GM12878 (cell line): ENCODE data around the gene NAALADL2. TPM values are rescaled to one million over a fixed set of nuclear protein-coding genes. Genes with fewer than 3 reads are reported as not detected.

Experiments used
- ATAC-seq: fragments of 200-7000 bp; cut with Tn5 transposase; 3 replicates; pipeline ENCODE4 v1.9.1; 2020; ENCODE audit warnings: mild to moderate bottlenecking, moderate library complexity
- BruUV-seq: library from RNA; stranded (reverse); fragments of 400-500 nt; replicated peaks from 2 replicates; lab custom pipeline; 2021; lab: Mats Ljungman, UMichigan
- CTCF ChIA-PET: fragments of 300-600 bp; sonication (Branson Sonifier 250); formaldehyde crosslinking; extraction: SDS; loops from one replicate; lab custom pipeline; 2021; ENCODE audit warnings: inconsistent platforms; lab: Yijun Ruan, JAX
- POLR2A ChIA-PET: fragments of 350-600 bp; formaldehyde crosslinking; extraction: SDS; loops from one replicate; lab custom pipeline; 2021; ENCODE audit warnings: inconsistent platforms; lab: Charles Lee
- RAD21 ChIA-PET: fragments of 300-600 bp; sonication (Branson Sonifier 250); formaldehyde crosslinking; loops from one replicate; lab custom pipeline; 2023; ENCODE audit warnings: antibody characterized with exemption; ENCODE audit not compliant: unreplicated experiment; lab: Charles Lee
- SMC1A ChIA-PET: fragments of 300-600 bp; sonication (Branson Sonifier 250); formaldehyde crosslinking; loops from one replicate; lab custom pipeline; 2023; ENCODE audit not compliant: unreplicated experiment, uncharacterized antibody; lab: Charles Lee
- DNase-seq: peaks from one replicate; pipeline ENCODE4 v3.0.0-alpha.2; 2011; ENCODE audit warnings: low read depth, low spot score
- FAIRE-seq: peaks from 3 replicates; lab custom pipeline; 2011; peaks lifted over from hg19 to GRCh38; lab: Jason Lieb, UNC
- H2AFZ ChIP-seq: 2 replicates; pipeline ENCODE4 v1.6.0; 2011; ENCODE audit warnings: low read depth, low read length, control low read depth; ENCODE audit not compliant: control insufficient read depth
- H3K27ac ChIP-seq: 2 replicates; pipeline ENCODE4 v1.5.1; 2011; ENCODE audit warnings: control low read depth; ENCODE audit not compliant: control insufficient read depth, insufficient read depth
- H3K27me3 ChIP-seq, 2 experiments: replicated peaks in 1 of 2; 2 replicates each; pipeline versions ENCODE4 v1.6.0 to v1.6.1; 2011; ENCODE audit warnings: low read length in 1 of 2; ENCODE audit not compliant: control insufficient read depth in 2 of 2, insufficient read depth in 2 of 2
- H3K36me3 ChIP-seq, 2 experiments: 2 replicates each; pipeline ENCODE4 v1.5.1; 2011; ENCODE audit warnings: low read length in 1 of 2; ENCODE audit not compliant: control insufficient read depth in 2 of 2, insufficient read depth in 2 of 2
- H3K4me1 ChIP-seq: 2 replicates; pipeline ENCODE4 v1.6.1; 2011; ENCODE audit warnings: mild to moderate bottlenecking, low read length, moderate library complexity, mixed read lengths; ENCODE audit not compliant: control insufficient read depth, insufficient read depth
- H3K4me2 ChIP-seq: 2 replicates; pipeline ENCODE4 v1.6.0; 2011; ENCODE audit warnings: control low read depth; ENCODE audit not compliant: control insufficient read depth, insufficient read depth
- H3K4me3 ChIP-seq: fragments of 200-600 bp; sonication (generic); 2 replicates; pipeline ENCODE4 v1.5.1; 2016
- H3K79me2 ChIP-seq: 2 replicates; pipeline ENCODE4 v1.6.0; 2011; ENCODE audit warnings: low read length; ENCODE audit not compliant: control insufficient read depth, insufficient read depth
- H3K9ac ChIP-seq: 2 replicates; pipeline ENCODE4 v1.8.0; 2011; ENCODE audit warnings: low read length, control low read depth, mixed read lengths; ENCODE audit not compliant: control insufficient read depth, insufficient read depth
- H3K9me3 ChIP-seq: replicated peaks from 3 replicates; pipeline ENCODE4 v1.5.1; 2011; ENCODE audit warnings: mild to moderate bottlenecking, low read length; ENCODE audit not compliant: control insufficient read depth, insufficient read depth
- H4K20me1 ChIP-seq: 2 replicates; pipeline ENCODE4 v1.6.0; 2011; ENCODE audit not compliant: control insufficient read depth, insufficient read depth
- DPF2 ChIP-seq: fragments of 450-650 bp; IDR thresholded peaks from 2 replicates; pipeline ENCODE4 v1.6.1; 2017; ENCODE audit warnings: mild to moderate bottlenecking
- EED ChIP-seq: sonication (generic); IDR thresholded peaks from 2 replicates; pipeline ENCODE4 v1.6.1; 2016; ENCODE audit warnings: antibody characterized with exemption, low read depth
- EZH2 ChIP-seq: IDR thresholded peaks from 2 replicates; pipeline ENCODE4 v1.6.1; 2012; ENCODE audit warnings: low read depth, mild to moderate bottlenecking, control low read depth, inconsistent platforms, low read length, borderline replicate concordance; ENCODE audit not compliant: control insufficient read depth
- FOXM1 ChIP-seq: IDR thresholded peaks from 2 replicates; pipeline ENCODE4 v1.6.1; 2012; ENCODE audit warnings: low read depth, mild to moderate bottlenecking, inconsistent platforms, low read length, moderate library complexity
- HDGF ChIP-seq: fragments of 450-650 bp; IDR thresholded peaks from 2 replicates; pipeline ENCODE4 v1.6.1; 2016; ENCODE audit warnings: antibody characterized with exemption
- JUND ChIP-seq: IDR thresholded peaks from 2 replicates; pipeline ENCODE4 v1.6.1; 2012; ENCODE audit warnings: low read depth, mild to moderate bottlenecking, low read length, improper control_type of control experiment, moderate library complexity
- KDM1A ChIP-seq: fragments of 200-600 bp; sonication (generic); IDR thresholded peaks from 2 replicates; pipeline ENCODE4 v1.6.1; 2016; ENCODE audit warnings: borderline replicate concordance
- NBN ChIP-seq: fragments of 450-650 bp; IDR thresholded peaks from 2 replicates; pipeline ENCODE4 v1.6.1; 2016
- NFIC ChIP-seq: IDR thresholded peaks from 2 replicates; pipeline ENCODE4 v1.6.1; 2012; ENCODE audit warnings: low read depth, mild to moderate bottlenecking, inconsistent platforms, low read length, moderate library complexity
- NKRF ChIP-seq: fragments of 450-650 bp; conservative IDR thresholded peaks from 2 replicates; pipeline ENCODE4 v1.6.1; 2017; ENCODE audit warnings: mild to moderate bottlenecking, moderate library complexity
- PAX5 ChIP-seq: IDR thresholded peaks from 2 replicates; pipeline ENCODE4 v1.6.1; 2011; ENCODE audit warnings: low read depth, low read length, borderline replicate concordance
- RCOR1 ChIP-seq: conservative IDR thresholded peaks from 2 replicates; pipeline ENCODE4 v1.6.1; 2012; ENCODE audit warnings: low read depth, low read length, improper control_type of control experiment
- SUZ12 ChIP-seq: fragments of 200-600 bp; sonication (generic); IDR thresholded peaks from one replicate; pipeline ENCODE4 v1.6.1; 2018; ENCODE audit warnings: antibody characterized with exemption, mild to moderate bottlenecking; ENCODE audit not compliant: unreplicated experiment
- ZNF622 ChIP-seq: fragments of 450-650 bp; IDR thresholded peaks from 2 replicates; pipeline ENCODE4 v1.6.1; 2017; ENCODE audit warnings: mild to moderate bottlenecking, inconsistent platforms
- WGBS: methylation state at CpG from one replicate; pipeline ENCODE4 v1.1.6; 2016; ENCODE audit warnings: low lambda C conversion rate; ENCODE audit not compliant: insufficient replicate concordance, insufficient coverage; ENCODE audit errors: missing lambda C conversion rate; 5-methylcytosine and 5-hydroxymethylcytosine counted together
- in situ Hi-C: fragments of 300-500 bp; cut with MboI; formaldehyde crosslinking; loops from 9 replicates; pipeline ENCODE4 v1.14.3; 2018; ENCODE audit warnings: mixed read lengths
- intact Hi-C: fragments of 100-400 bp; cut with micrococcal nuclease; formaldehyde crosslinking; loops from one replicate; pipeline ENCODE4 v1.14.2; 2022; ENCODE audit not compliant: unreplicated experiment
- polyA plus RNA-seq, 11 experiments: library from polyadenylated mRNA; depleted of rRNA in 4 of 11; unstranded in 6 of 11; stranded (reverse) in 5 of 11; fragments of >200 nt; fragmentation: Nextera tagmentation in 4 of 11; fragmentation: Illumina TruSeq in 1 of 11; extraction: Ambion mirVana in 4 of 11; extraction: Trizol in 1 of 11; gene quantifications; 1 replicate in 1 of 11; 2 replicates in 10 of 11; pipeline versions ENCODE4 v1.2.1 to v1.2.3, GENCODE V29; 2011 to 2016; ENCODE audit warnings: inconsistent platforms in 2 of 11, missing spikeins in 2 of 11, low read depth in 1 of 11
- total RNA-seq, 4 experiments: library from RNA; depleted of rRNA in 3 of 4; stranded (reverse); fragments of >200 nt in 3 of 4; fragmentation: Illumina TruSeq in 1 of 4; extraction: Trizol in 1 of 4; gene quantifications; 2 replicates each; pipeline versions ENCODE4 v1.2.1 to v1.2.3, GENCODE V29; 2013 to 2021

The NAALADL2 gene
- total and polyA plus RNA-seq, 10 of the 15 experiments (the other 5 are each of a cell fraction or from before 2014, with no cell fraction given): 0.06 to 10.8 (median 0.46) TPM

- no peaks in the 10 kb centered on the region for H3K79me2 ChIP-seq
- H2AFZ ChIP-seq: no peak overlapping the region
- no peak overlapping the region for H3K4me3 ChIP-seq
- no peaks in the 10 kb centered on the region for H3K4me1 ChIP-seq
- intact Hi-C loops (no loop called here), in situ Hi-C loops (no loop called here)
- no peak for FAIRE-seq
- no peaks in the 10 kb centered on the region for H3K36me3 ChIP-seq
- BruUV-seq: no TSS peak
- no peak for DNase-seq
- no peak overlapping the region for H3K9ac ChIP-seq
- SMC1A ChIA-PET: no interaction called here
- H3K27ac ChIP-seq: no peak overlapping the region
- H3K27me3 ChIP-seq: no peaks in the 10 kb centered on the region
- 0% methylated on average over 1 of the region's 1 CpG for WGBS
- no peaks in the 10 kb centered on the region for H3K9me3 ChIP-seq
- RAD21 ChIA-PET: no interaction called here
- TF ChIP-seq HDGF: no peak
- no peak for TF ChIP-seq NFIC
- no peak for TF ChIP-seq KDM1A
- H4K20me1 ChIP-seq: no peaks in the 10 kb centered on the region
- H3K4me2 ChIP-seq: no peak overlapping the region
- CTCF ChIA-PET: no interaction called here
- POLR2A ChIA-PET: no interaction called here
- ATAC-seq: no peak
Measured at GRCh38 chr3:174846055-174846454, 13.1 kb upstream of the NAALADL2 start.

GRCh38 chr3:174854987-174855386 is 4.1 kb upstream of the NAALADL2 start:
- FAIRE-seq: no peak

More at GRCh38 chr3:174854987-174855386, 4.1 kb upstream of the NAALADL2 start:
- no peak for TF ChIP-seq NKRF
- TF ChIP-seq SUZ12: no peak
- no peak for TF ChIP-seq ZNF622
- no peak for TF ChIP-seq EZH2
- no peak for TF ChIP-seq EED
- no peak for TF ChIP-seq PAX5
- TF ChIP-seq FOXM1: no peak
- TF ChIP-seq JUND: no peak
- TF ChIP-seq NBN: no peak
- TF ChIP-seq RCOR1: no peak
- no peak for TF ChIP-seq DPF2
- no peak overlapping the region for H2AFZ ChIP-seq
- intact Hi-C loops: no loop called here
- no peak overlapping the region for H3K4me2 ChIP-seq
- no peaks in the 10 kb centered on the region for H3K36me3 ChIP-seq
- H3K9ac ChIP-seq: no peak overlapping the region
- no peaks in the 10 kb centered on the region for H3K79me2 ChIP-seq
- no peak overlapping the region for H3K27ac ChIP-seq
- ChIA-PET CTCF (no interaction called here), POLR2A (no interaction called here), RAD21 (no interaction called here), SMC1A (no interaction called here)
- in situ Hi-C loops: no loop called here
- WGBS: 15% methylated on average over 7 of the region's 7 CpGs
- no peak overlapping the region for H3K4me3 ChIP-seq
- H3K4me1 ChIP-seq: no peaks in the 10 kb centered on the region
- H4K20me1 ChIP-seq: no peaks in the 10 kb centered on the region
- no peaks in the 10 kb centered on the region for H3K9me3 ChIP-seq
- ATAC-seq (no peak), DNase-seq (no peak)
- BruUV-seq: no TSS peak
- no peaks in the 10 kb centered on the region for H3K27me3 ChIP-seq
